Embryonic facial prominence (tissue), 1 donor: ENCODE measurements around the gene ZNF195.
"Not testable (repeated sequence)": the region's sequence is repeated elsewhere in the genome, so short reads cannot be mapped to it uniquely, and the experiment has no call there.

Experiments
- DNase-seq: peaks from one replicate; pipeline ENCODE4 v3.0.0-alpha.2; 2016; ENCODE audit errors: extremely low spot score

Gene ZNF195

DNA sequence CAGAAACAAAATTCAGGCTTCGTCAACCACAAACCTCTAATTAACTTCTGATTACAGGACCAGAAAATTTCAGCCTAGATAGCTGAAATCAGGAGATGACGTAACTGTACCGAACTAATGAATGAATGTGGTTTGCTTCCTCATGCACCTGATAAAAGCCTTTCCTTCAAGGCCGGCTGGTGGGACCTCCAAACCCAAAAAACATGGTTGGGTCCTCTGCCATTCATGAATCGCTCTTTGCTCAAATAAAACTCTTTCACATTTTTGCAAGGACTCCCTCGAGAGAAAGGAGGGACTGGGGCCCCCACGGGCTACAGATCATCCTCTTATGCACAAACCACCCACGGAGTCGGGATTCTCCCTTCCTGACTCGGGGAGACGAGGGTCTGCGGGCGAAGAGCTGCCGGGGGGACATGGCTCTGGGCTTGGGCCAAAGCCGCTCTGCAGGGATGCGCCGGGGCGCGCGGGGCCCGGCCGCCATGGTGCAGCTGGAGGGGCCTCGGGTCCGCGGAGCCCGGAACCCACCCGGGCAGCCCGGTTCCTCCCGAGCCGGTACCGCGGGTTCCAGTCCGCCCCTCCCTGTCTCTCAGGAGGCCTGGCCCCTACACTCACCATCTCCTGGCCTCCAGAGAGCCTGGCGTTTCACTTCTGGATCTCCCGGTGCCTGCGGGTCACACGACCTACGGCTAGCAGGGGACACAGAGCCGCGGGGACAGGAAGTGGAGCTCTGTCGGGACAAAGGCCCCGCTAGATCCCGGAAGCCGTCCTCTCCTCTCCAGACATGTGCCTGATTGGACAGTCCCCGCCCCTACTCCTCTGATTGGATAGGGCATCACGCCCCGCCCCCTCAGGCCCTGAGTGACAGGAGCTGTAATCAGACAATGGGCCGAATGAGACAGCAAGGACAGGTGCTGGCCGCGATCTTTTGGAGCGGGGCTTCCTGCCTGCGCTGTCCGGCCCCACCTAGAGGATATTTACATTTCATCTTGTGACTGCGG is at the start of gene ZNF195:
Gene ZNF195, minus strand, starts transcription at position 721 of the 998 bp plus-strand sequence. Its CDS starts 106 bp downstream, at position 615.
- DNase-seq = peak; percentile 90

DNA sequence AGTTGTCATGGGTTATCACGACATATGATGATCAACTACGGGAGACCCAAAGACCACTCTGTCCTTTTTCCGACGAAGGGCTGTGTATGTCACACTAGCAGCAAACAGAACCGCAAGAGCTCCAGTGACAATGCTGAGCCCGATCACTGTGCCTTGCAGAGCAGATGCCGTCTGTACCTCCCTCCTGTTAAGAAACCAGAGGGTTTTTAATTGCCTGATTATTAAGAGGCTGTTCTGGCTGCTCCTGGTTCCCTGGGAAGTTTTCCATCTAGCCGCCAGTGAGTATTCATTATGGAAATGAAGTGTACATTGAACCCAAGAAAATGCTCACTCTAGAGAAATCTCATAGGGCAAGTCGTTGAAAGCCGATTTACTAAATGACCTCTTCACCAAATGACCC is 49.1 kb upstream of the ZNF195 start:
- DNase-seq = not testable (repeated sequence)

DNA sequence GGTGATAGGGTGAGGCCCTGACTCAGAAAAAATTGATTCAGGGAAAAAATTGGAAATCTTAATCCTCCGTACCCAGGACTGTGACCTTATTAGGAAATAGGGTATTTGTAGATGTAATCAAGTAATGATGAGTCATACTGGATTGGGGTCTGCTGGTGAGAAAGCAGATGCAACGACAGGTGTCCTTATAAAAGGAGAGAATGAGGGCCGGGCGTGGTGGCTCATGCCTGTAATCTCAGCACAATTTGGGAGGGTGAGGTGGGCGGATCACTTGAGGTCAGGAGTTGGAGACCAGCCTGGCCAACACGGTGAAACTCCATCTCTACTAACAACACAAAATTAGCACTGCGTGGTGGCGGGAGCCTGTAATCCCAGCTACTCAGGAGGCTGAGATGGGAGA is 47.6 kb upstream of the ZNF195 start:
- DNase-seq = not testable (repeated sequence)

DNA sequence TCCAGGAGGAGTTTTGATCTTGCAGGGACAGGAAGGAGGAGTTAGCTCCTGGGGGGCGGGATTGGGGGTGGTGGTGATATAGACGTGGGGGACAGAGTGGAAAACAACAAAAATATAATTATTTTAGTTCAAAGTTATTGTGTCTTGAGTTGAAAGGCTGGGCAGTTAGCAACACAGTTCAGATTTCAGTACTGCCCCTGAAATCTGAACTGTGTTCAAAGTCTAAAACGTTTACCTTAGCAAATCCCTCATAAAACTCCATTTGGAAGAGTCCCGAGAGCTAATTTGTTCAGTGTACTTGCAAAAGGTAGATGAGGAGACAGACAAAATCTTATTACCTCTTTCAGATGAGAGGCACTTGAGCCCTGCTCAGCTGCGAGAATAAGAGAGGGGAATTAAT is 45.0 kb upstream of the ZNF195 start:
- not testable (repeated sequence) for DNase-seq

DNA sequence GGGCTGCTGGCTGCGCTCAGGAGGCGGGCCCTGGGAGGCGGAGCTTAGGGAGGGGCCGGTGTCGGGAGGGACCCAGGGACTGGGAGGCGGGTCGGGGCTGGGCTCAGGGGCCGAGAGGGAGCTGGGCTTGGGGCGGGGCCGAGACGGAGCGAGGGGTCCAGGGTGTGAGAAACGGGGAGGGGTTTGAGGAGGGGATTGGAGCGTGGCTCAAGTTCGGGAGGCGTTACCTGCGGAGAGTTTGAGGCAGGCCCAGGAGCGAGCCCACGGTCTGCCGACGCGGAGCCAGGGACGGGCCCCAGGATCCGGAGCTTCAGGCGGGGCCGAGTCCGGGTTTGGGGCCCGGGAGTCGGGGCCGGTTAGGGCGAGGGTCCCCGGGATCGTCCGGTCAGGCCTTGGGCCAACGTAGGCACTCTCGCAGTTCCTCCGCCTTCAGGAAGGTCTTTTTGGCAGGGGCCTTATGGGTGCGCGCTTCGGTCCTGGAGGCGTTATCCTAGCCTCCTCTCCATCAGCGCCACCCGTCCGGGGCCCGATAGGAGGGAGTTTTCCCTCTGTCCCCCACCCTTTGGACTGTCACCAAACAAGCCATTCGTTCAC is 44.3 kb upstream of the ZNF195 start:
- DNase-seq = peak; percentile 70

DNA sequence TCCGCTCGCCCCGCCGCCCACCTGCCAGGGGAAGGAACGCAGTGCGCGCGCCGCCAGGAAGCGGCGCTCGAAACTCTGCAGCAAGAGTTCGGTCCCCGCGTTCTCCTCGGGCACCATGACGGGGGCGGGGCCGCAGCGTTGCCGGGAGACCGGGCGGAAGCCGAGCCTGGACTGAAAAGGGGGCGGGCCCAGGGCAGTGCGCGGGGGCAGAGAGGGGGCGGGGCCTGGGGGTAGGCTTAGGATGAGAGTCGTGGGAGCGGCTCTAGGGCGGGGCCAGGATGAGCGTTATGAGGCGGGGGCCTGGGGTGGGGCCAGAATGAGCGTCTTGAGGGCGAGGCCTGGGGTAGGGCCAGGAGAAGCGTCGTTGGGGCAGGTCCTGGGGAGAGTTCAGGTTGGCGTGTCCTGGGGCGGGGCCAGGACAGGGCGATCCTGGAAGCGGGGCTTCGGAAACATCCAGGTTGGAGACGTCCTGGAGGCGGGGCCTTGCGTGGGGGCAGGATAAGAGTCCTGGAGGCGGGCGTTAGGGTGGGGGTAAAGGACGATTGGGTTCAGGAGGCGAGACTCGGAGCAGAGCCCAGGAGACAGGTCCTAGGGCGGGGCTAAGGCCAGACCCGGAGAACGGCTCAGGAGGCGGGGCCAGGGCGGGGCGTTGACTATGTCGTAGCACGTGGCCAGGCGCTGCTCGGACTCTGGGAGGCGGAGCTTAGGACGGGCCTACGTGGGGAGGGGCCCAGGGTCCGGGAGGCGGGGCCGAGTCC is 43.6 kb upstream of the ZNF195 start:
- DNase-seq = peak; percentile 89

DNA sequence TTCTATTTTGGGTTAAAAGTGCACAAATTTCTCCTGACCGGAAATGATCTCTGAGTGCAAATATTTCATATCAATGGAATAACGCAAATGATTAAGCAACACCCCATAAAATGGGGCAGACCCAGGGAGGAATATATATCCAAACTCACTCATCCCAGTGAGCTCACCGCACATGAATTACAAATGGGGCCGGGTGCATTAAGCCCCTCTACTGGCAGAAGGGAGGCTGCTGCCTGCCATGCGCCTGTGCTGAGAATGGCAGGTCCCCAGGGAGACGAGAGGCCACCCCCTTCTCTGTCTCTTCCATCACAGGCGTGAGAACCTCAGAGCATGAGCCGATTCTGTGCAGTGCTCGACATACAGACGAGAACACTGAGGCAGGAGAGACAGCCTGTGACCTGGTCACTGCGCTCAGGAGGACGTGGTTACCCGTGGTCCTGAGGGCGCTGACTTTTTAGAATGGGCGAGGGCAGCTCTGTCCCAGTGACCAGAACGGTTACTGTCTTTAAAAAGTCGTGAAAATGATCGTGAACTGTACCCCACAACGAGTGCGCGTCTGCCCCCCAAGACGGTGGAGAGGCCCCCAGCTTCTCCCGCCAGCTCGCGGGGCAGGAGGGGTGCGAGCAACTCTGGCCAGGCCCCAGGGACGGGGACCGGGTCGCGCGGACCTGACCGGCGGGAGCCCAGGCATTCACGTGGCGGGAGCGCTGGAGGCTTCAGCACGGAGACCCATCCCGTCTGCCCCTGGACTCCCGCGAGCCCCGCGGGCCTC is 42.8 kb upstream of the ZNF195 start:
- DNase-seq = not testable (repeated sequence)

DNA sequence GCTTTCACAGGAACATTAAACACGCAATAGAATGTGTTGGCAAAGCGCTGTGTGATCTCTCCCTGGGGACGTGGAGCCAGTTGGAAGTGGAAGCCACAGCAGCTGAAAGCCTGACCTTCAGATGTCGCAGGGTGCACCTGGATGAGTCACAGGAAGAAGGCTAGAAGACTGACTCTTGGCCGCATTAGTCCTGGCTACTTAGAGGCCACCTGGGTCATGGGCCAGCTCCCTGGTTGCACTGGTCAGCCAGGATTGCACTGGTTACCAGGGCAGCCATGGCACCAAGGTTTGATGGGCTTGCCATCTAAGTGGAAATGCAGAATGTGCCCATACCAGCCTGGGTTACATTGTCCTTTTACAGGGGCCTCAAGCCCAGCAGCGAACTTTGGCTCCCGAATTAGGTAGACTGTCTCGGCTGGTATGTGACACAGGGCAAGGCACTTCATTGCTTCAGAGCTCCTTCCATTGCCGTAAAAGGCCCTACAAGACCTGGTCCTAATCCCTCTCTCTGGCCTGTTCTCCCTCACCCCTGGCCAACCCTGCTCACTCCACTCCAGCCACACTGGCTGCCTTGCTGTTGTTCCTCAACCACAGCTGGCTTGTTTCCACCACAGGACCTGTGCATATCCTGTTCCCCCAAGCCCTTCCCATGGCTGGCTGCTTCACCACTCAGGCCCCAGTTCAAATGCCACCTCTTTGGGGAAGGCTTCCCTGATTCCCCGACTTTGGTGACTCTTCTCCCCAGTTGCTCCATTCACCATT is 41.5 kb upstream of the ZNF195 start:
- DNase-seq = not testable (repeated sequence)

DNA sequence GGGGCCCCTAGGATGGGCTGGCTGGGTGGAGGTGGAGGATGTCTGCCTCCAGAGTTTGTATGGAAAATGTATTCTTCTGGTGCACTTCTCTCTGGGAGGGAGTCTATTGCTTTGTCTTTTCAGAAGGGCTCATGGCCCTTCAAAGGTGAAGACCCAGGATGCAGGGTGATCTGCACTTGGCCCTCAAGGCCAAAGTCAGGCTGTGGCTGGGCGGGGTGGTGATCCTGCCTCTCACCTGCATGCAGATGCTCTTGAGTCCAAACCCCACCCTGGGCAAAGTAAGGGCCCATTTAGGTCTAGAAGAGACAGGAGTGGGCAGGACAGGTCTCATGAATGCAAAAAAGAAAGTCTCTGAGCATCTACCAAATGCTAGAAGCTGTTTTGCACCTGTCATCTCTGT is 40.5 kb upstream of the ZNF195 start:
- DNase-seq = not testable (repeated sequence)

DNA sequence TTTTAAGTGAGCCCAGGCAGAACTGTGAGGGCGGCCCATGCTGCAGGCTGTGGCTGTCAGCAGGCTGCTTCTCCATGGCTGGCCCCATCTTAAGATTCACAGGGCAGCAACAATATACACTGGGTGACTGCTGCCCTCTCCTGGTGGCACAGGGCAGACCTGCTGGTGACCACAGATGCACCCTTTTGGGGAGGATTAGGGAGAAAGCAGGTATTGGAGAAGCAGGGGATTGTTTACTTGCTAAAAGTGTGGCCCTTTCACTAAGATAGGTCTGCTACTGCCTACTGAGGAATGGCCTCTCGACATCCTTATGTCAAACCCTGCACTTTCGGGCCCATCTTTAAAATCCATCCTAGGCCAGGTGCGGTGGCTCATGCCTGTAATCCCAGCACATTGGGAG is 38.1 kb upstream of the ZNF195 start:
- DNase-seq = not testable (repeated sequence)

DNA sequence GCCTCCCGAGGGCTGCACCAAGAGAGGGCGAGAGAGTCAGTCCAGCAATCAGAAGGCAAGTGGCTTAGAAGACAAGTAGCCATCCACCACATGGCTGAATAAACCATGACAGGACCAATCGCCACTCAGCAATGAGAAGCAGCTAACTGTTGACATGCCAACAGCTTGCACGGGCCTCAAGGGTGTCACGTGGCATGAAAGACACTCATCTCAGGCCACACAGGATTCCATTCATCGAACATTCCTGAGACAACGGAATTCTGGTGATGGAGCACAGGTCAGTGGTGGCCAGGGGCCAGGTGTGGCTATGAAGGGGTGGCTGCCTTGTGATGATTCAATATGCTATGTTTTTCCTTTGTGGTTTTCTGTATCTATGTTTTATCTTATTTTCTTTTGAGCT is 36.4 kb upstream of the ZNF195 start:
- DNase-seq = not testable (repeated sequence)

DNA sequence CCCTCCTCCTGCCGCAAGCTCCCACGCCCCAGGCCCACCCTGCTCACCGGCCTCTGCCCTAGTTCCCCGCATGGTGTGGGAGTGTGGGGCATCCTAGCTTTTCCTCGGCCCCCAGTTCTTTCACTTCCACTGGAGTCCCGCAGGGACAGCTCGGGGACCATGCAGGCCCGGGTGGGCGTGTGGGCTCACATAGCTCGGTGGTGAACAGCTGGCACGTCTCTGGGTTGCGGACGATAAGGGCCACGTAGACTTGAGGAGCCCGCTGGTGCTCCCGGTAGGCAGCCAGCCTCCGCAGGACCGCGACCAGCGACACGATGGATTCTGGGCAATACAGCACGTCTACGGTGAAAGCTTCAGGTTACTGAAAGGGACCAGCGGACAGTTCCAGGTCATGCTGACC is 34.7 kb upstream of the ZNF195 start:
- DNase-seq = not testable (repeated sequence)

DNA sequence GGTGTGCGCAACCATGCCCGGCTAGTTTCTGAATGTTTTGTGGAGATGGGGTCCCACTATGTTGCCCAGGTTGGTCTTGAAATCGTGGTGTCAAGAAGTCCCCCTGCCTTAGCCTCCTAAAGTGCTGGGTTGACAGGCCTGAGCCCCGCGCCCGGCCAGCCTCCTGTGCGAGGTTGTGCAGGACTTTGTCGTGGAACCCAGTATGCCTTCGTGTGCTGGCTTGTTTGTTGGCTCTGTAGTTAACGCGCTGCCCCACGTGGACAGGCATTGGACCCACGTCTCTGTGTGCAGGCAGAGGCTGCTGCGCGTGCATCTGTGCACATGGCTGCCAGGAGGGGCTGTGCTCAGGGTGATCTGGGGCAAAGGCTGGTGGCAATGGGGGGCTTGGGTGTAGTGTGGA is 33.9 kb upstream of the ZNF195 start:
- no peak for DNase-seq

DNA sequence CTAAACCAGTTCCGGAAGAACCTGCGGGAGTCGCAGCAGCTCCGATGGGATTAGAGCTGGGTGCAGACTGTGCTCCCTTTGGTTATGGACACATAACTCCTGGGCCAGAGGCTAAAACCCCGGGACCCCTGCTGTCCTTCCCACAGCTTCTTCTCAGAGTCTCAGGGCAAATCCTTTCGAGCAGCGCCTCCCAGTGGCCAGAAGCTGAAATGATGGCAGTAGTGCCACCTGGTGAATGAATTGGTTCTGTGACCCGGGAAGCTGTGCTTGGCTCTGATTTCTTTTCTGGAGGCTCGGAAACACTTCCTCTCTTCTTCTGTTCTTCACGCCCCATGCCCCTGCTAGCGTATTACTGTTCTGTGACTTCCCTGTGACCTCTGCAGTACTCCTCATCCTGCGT is 29.8 kb upstream of the ZNF195 start:
- not testable (repeated sequence) for DNase-seq

DNA sequence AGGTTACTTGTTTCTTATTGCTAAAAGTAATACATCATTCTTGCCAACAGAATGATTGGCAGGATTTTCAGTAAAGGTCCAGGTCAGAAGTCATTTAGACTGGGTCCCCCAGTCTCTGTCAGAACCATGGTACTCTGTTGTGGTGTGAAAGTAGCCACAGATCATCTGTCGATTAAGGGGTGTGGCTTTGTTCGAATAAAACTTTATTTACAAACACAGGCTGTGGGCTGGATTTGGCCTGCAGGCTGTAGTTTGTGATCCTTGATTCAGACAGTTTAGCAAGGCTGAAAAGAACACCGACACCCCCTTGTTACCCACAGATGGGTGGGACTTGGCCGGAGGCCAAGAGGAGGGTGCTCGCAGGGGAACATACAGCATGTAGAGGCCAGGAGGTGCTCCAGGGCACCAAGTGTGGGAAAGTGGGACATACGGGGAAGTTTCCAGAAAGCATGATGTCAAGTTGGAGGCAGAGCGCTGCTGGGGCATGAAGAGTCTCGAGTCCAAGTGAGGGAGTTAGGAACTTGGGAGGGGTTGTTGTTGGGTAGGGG is 29.2 kb upstream of the ZNF195 start:
- DNase-seq = not testable (repeated sequence)

DNA sequence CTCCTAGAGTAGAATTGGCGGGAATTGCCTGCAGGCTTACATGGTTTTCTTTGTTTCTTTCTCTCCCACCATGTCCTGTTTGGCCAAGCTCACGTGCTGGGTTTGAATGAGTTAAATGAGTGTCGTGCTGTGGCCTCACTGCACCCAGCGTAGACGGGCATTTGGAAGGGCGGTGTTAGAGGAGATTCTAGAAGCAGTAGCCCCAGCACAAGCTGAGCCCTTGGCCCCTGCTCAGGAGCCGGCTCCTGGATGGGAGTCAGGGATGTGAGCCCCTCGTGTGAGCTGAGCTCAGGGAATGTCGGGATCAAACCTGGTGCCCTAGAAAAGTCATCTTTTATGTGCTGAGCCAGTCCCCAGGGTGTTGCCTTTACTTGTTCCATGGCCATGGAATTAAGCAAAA is 28.0 kb upstream of the ZNF195 start:
- not testable (repeated sequence) for DNase-seq

DNA sequence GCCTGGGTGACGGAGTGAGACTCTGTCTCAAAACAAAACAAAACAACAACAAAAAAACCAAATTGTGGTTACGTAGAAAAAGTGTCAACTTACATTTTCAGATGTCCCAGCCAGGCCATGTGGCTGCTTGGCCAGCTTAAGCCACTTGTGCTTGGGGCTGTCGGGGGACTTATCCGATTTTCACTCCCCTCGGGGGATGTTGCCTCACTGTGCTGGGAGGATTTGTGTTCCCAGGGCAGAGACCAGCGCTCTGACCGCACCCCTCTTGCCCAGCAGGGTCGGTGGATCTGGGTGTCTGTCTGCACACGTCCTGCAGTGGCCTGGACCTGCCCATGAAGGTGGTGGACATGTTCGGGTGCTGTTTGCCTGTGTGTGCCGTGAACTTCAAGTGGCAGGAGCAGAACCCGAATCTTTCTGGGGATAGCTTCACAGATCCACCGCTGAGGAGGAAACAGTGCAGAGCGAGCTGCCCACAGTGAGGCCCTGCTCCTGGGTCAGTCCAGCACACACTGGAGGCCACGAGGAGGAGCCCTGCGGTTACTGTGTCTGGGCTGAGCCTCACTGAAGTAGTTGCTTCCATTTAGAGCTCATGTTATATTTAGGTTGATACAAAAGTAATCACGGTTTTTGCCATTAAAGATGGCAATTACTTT is 27.4 kb upstream of the ZNF195 start:
- not testable (repeated sequence) for DNase-seq

DNA sequence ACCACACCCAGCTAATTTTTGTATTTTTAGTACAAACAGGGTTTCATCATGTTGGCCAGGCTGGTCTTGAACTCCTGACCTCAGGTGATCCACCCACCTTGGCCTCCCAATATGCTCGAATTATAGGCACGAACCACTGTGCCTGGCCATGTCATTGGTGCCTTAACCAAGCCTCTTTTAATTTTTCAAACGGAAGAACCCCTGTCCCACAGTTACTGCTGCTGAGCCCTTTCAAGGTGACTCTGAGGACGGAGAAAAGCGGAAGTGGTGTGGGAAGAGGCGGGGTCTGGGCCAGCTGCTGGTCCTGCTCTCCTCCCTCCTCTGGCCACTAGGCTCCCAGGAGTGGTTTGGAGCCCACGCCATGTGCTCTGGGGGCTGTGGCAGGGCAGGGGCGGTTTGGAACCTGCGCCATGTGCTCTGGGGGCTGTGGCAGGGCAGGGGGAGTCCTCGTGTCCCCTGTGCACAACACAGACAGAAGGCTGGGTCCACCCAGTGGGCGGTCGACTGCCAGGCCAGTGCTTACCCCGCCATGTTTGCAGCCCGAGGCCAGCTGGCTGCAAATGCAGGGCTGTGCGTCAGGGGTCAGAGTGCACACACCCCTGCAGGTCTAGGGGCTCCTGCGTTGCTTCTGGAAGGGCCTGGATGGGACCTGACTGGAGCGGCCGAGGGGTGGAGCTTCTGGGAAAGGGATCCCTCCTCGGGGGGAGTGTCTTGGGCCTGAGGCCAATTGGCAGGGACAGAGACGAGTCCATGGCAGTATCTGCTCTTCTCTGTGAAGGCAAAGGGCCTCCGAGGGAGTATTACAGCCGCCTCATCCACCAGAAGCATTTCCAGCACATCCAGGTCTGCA is 25.4 kb upstream of the ZNF195 start:
- DNase-seq = not testable (repeated sequence)

DNA sequence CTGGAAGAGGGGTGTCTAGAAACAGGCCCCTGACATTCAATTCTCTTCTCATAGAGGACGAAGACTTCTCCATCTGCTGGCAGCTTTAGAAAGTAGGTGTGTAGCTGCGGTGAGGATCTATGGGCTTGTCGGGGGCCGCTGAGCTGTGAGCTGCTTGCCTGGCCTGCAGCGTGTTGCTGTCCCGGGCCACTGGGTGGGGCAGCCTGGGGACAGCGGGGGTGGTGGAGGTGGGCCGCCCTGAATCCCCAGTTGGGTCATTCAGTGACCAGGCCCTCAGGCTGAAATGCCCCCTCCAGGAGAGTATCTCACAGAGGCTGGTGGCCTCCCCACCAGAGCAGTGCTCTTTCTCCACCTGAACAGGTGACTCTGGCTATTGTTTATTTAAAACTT is 23.9 kb upstream of the ZNF195 start:
- not testable (repeated sequence) for DNase-seq
